GM18505 (cell line): Measurements from ENCODE around the gene IPO8.
"Not testable (repeated sequence)": the region's sequence is repeated elsewhere in the genome, so short reads cannot be mapped to it uniquely, and the experiment has no call there.

ENCODE experiments used
- ATAC-seq: cut with Tn5 transposase; IDR thresholded peaks from one replicate; pipeline ENCODE4 v1.9.1; 2021; ENCODE audit not compliant: unreplicated experiment
- POLR2A ChIP-seq: IDR thresholded peaks from 4 replicates; pipeline ENCODE4 v1.6.1; 2011; ENCODE audit warnings: borderline replicate concordance; ENCODE audit not compliant: insufficient read depth, insufficient read length; ENCODE audit errors: extremely low read depth

Gene IPO8

DNA sequence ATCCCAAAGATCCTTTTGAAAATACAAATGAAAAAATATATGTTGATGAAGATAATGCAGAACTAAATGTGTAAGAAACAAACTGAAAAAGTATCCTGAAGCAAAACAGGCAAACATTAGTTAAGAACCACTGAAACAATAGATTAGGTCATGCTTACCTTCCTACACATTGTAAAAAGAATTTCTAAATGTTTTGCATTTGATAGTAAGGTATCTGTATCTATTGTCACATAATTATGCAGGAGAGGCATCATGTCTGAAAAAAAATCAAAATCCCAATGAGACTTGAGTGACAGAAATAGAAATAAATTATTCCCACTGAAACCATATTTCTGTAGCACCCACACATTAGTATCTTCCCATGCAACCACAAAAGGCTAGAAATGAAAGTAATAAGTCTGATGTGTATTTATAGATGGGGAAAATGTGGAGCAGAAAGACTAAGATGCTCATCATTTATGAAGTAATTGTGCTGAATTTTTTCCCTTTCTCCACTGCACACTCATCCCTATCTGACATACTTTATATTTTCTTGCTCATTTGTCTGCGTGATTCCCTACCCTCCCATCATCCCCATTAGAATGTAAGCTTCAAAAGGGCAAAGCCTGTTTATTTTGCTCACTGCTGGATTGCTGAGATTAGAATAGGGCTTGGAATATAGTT lies 43.5 kb downstream of the IPO8 start:
- TF ChIP-seq POLR2A = no peak
- ATAC-seq = no peak

DNA sequence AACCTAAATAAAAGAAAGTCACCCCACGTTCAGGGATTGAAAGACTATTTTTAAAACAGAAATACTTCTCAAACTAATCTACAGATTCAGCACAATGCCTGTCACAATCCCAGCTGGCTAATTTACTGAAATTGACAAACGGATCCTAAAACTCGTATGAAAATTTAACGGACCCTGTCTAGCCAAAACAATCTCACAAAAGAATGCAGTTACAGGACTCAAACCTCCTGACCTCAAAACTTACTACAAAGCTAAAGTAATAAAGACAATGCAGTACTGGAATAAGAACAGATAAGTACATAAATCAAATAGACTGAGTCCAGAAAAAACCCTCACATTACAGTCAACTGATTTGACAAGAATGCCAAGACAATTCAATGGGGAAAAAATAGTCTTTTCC lies 48.8 kb downstream of the IPO8 start:
- no peak for ATAC-seq
- TF ChIP-seq POLR2A = no peak

DNA sequence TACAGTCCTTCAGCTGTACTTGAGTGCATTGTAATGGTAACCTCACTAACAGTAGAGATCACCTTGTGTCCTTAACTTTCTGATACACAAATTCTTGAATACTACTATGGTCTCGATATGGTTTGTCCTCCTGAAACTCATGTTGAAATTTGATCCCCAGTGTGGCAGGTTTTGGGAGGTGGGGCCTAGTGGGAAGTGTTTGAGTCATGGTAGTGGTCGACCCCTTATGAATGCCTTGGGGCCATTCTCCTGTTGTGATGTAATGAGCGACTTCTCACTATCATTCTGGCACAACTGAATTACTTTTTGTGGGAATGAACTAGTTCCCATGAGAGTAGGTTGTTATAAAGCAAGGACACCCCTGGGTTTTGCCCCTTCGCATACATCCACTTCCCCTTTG lies 52.3 kb downstream of the IPO8 start:
- no peak for TF ChIP-seq POLR2A
- no peak for ATAC-seq

DNA sequence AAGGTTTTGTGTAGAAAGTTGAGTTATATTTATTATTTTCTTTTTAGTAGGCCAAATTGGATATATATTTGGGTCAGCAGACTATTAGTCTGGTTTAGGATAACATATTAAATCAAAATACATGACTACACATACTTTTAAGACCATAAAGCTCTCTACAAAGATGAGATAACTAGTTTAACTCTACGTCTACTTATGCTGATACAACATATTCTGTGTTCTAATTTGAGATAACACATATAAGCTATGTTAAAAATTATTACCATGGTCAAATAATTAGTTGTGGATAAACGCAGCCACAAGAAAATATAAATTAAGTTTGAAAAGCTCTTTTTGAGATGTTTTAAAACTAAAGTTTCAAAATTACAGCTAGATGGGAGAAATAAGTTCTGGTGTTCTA lies 55.3 kb downstream of the IPO8 start:
- no peak for TF ChIP-seq POLR2A
- ATAC-seq = no peak

DNA sequence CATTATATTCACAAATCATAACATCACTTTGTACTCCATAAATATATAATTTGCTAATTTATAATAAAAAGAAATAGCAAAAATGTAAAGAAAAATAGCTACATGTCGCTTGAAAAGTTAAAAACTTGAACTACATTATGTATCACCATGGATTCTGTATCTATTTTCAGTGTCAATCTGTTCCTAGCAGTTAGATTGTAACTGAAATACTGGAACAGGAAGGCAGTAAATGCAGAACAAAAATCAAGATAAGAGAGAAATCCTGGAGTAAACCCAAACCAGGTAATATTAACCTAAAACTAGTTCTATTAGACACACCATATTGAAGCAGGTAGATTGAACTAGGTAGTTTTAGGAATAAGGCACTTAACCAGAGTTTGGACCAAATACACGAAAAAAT lies 60.3 kb downstream of the IPO8 start:
- no peak for TF ChIP-seq POLR2A
- ATAC-seq = no peak

DNA sequence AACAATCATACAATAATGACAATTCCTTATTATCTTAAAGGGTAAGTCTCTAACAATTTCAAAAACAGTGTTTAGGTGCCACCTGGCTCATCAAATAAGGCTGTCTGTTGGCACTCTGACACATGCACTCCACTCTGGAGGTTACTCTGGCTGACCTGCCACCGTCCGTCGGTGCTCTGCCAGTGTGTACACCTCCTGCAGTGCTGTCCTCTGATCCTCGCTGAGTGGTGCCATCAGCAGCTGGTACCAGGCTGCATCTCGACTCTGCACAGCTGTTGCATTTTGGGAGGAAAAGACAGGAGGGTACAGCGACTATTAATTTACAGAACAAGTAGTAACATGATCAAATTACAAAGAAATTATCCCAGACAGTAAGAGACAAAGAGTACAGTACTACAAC lies 63.9 kb downstream of the IPO8 start:
- no peak for TF ChIP-seq POLR2A
- no peak for ATAC-seq

DNA sequence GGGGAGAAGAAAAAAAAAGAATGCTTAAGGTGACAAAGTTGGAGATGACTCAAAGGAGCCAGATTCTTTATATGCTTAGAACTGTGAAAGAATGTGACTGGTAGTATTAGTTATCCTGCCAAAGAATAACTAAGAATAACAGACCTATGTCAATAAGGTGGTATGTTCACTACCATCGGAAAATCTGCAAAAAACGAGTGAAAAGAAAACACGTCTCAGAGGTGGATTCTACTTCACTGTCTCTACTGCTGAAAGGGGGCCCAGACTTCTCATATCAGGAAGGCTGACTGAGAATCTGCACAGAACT lies 64.7 kb downstream of the IPO8 start:
- no peak for TF ChIP-seq POLR2A

DNA sequence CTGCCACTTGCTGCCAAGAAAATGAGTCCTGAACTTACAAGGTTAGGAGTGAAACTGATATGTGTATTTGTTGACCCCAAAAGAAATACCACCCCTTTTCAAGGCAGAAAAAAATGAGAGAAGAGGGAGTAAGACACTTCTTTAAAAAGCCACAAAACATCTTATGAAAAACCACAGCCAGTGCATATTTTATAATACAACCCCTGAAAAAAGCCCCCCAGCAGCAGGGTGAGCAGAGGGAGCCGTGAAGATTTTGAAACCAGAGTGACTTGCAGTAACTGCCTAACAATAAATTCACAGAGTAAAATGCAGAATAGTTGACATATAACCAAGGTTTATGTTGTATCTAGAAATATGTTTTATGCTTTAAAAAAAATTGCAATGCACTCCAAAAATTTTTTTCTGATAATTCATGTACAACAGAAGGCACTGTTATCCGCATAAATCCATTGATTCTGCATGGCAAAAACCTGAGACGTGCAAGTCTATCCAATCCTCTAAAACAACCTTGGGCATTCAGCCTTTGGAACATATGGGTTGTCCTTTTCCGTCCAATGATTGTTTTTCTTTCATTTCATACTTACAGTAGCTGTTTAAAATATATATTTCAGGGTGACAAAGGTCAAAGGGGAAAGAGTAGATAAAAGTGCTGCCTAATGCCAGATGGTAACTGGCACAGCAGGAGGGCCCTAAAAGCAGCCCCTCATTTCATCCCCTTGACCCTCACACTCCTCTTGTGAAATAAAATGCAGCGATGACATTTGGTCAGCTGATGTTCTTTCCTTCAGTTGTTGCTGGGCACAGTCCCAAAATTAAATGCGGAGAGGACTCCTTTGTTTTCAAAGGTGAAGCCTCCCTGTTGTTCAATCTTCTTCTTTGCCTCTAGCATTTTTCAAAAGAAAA lies 65.3 kb downstream of the IPO8 start:
- ATAC-seq = no peak
- no peak for TF ChIP-seq POLR2A

More for the DNA sequence above, 64.7 kb downstream of the IPO8 start:
- no peak for ATAC-seq

DNA sequence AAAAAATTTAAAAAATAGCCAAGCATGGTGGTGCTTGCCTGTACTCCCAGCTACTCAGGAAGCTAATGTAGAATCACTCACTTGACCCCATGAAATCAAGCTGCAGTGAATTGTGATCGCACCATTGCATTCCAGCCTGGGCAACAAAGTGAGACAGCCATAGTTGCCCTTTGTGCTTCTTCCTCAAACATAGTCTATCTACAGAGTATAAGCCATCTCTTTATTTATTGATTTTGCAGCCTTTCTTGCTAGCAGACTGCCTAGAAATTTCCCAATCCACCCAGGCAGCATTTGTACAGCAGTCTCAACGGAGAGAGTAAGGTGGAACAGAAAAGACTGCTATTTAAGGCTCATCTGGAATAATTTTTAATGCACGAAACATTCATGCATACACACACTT lies 68.8 kb downstream of the IPO8 start:
- TF ChIP-seq POLR2A = no peak
- no peak for ATAC-seq

DNA sequence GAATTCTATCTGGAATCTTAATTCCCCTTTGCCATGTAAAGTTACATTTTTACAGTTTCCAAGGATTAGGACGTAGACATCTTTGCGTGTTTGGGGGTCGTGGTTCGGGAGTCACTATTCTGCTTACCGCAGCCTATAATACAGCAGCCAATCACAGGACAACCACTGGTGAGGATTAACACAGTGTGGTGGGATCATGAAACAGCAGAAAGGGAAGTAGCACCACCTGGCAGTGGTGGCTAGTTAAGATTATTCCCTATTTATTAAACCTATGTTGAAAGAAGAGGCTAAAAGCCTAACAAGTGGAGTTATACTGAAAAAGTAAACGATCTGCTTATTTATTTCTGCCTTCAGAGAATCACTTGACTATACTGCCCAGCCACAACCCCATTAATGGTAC lies 71.7 kb downstream of the IPO8 start:
- no peak for ATAC-seq
- no peak for TF ChIP-seq POLR2A

DNA sequence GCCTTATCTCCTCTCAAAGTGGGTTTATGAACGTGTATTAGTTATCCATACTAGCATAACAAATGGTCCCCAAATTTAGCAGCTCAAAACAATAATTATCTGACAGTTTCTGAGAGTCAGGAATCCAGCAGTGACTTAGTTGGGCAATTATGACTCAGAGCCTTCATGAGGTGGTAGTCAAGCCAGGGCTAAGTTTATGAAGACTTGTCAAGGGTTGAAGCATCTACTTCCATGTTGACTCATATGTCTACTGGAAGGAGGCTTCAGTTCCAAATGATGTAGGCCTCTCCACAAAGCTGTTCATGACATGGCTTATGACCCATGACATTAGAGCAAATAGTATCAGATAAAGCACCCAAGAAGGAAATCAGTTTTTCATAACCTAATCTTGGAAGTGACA lies 73.2 kb downstream of the IPO8 start:
- TF ChIP-seq POLR2A = no peak
- ATAC-seq = peak; percentile 96

DNA sequence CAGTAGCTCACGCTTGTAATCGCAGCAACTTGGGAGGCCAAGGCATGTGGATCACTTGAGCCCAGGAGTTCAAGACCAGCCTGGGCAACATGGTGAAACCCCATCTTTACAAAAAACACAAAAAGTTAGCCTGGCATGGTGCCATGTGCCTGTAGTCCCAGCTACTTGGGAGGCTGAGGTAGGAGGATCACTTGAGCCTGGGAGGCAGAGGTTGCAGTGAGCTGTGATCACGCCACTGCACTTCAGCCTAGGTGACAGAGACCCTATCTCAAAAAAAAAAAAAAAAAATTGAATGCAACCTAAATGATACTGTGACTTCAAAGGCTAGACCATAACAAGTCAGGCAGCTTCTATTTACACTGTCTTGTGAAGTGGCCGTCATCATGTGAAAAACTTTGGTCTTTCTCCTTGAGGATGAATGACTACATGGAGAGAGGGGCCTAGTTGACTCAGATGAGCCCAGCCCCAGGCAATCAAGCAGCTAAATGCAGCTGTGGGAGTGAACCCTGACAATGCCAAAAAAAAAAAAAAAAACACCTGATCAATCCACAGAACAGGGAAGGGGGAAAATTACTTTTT lies 73.9 kb downstream of the IPO8 start:
- ATAC-seq = not testable (repeated sequence)

DNA sequence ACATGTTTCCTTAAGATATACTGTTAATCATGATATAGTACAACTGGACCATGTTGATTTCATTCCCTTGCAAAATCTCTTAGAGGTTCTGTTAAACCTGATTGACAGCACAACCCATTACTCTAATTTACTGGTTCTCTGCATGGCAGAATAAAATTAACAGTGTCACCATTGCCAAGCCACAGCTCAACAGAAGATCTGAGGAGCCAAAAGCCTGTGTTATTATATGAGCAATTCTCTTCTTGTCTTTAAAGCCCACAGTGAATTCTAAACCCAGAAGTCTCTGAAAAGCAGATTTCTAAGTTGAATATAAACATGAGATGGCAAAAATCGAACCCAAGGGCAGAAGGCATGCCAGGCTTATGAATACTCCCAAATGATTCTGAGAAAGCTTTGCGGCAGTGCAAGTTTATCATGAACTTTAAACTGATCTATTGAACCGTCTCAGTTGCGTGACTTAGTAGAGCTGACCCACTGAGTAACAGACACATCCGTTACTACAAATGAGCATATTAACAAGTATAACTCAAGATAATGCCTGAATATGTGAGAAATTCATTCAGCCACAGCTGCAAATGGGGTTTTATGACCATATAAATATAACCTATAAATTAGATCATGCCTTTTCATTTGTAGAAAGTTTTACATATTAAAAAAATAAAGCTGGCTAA lies 78.2 kb downstream of the IPO8 start:
- ATAC-seq = no peak
- no peak for TF ChIP-seq POLR2A

DNA sequence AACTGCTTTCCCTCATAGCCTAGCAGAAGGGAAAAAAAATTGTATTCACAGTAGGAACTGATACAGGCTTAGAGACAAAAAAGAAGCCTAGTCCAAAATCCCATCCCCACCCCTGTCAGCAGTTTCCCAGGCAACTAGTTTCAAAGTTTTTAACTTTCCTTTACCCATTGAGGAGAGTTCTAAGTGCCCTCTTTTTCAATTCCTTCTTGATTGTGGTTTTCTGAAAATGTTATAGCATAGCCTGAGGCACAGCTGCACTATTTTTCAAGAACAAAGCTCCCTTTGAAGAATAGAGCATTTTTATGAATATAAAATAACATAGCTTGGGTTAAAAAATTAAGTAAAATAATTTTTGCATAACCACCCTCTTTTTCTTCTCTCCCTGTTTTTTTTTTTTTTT lies 81.6 kb downstream of the IPO8 start:
- ATAC-seq = no peak
- no peak for TF ChIP-seq POLR2A
